Activated naive CD4-positive, alpha-beta T cell treated with anti-CD3 and anti-CD28 coated beads for 36 hours (primary cell): Measurements from ENCODE around the gene HCN2. TPM values are rescaled to one million over a fixed set of nuclear protein-coding genes. Genes with fewer than 3 reads are reported as not detected.

Experiments
- CTCF ChIA-PET: fragments of 350-600 bp; sonication (Branson Sonifier 250); formaldehyde crosslinking; loops from one replicate; lab custom pipeline; 2021; ENCODE audit warnings: antibody characterized with exemption; lab: Charles Lee
- DNase-seq: peaks from one replicate; pipeline ENCODE4 v3.0.0-alpha.2; 2020
- H3K27ac Mint-ChIP-seq: one replicate; pipeline ENCODE4 v1.8.0; 2021; ENCODE audit warnings: mild to moderate bottlenecking, mixed read lengths
- H3K27me3 Mint-ChIP-seq: one replicate; pipeline ENCODE4 v1.8.0; 2021; ENCODE audit warnings: low read depth, mixed read lengths
- H3K36me3 Mint-ChIP-seq: one replicate; pipeline ENCODE4 v1.8.0; 2021; ENCODE audit warnings: low read depth, mixed read lengths
- H3K4me1 Mint-ChIP-seq: one replicate; pipeline ENCODE4 v1.8.0; 2021; ENCODE audit warnings: low read depth, mixed read lengths
- H3K4me3 Mint-ChIP-seq: one replicate; pipeline ENCODE4 v1.8.0; 2021; ENCODE audit warnings: mild to moderate bottlenecking, moderate library complexity, mixed read lengths
- H3K9me3 Mint-ChIP-seq: one replicate; pipeline ENCODE4 v1.8.0; 2021; ENCODE audit warnings: mixed read lengths
- intact Hi-C: fragments of 100-400 bp; cut with micrococcal nuclease; formaldehyde crosslinking; loops from one replicate; pipeline ENCODE4 v1.15.1; 2023
- total RNA-seq, 2 experiments: library from RNA; stranded (reverse); gene quantifications; one replicate each; pipeline ENCODE4 v1.2.3, GENCODE V29; 2021

The HCN2 gene
- total RNA-seq, 2 experiments from 2014 or later: 0.41 to 0.49 TPM

- CTCF ChIA-PET: interaction anchor here (1.0 to 1.2 kb wide), 2 partner anchors 14 to 70 kb away, joined by 3 to 8 read pairs; no protein-coding TSS in a partner anchor
- H3K4me3 Mint-ChIP-seq: peak overlapping the region; percentile 80
- H3K9me3 Mint-ChIP-seq: no peaks in the 10 kb centered on the region
- H3K36me3 Mint-ChIP-seq: peaks cover 22% of the 10 kb centered on the region
- H3K27me3 Mint-ChIP-seq: no peaks in the 10 kb centered on the region
- intact Hi-C loops: loop anchor here (1.0 to 5.0 kb wide), 7 partner anchors 17 to 744 kb away; partner anchors contain the start of genes BSG, CDC34, CIRBP and DAZAP1
- H3K27ac Mint-ChIP-seq: peak overlapping the region; percentile 85
- DNase-seq: no peak
- H3K4me1 Mint-ChIP-seq: peaks cover 35% of the 10 kb centered on the region
Observed at GRCh38 chr19:663682-664117, 74.0 kb downstream of the HCN2 start.

GRCh38 chr19:664913-665443 lies 75.3 kb downstream of the HCN2 start:
- Mint-ChIP-seq H3K4me1 (peaks cover 25% of the 10 kb centered on the region), H3K4me3 (peak overlapping the region; percentile 80), H3K27ac (no peak overlapping the region), H3K9me3 (no peaks in the 10 kb centered on the region), H3K27me3 (no peaks in the 10 kb centered on the region), H3K36me3 (peaks cover 17% of the 10 kb centered on the region)
- intact Hi-C loops: loop anchor here (1.0 to 5.0 kb wide), 6 partner anchors 69 to 742 kb away; partner anchors contain the start of genes CDC34, CIRBP, DAZAP1 and RNU6-2
- CTCF ChIA-PET: interaction anchor here (0.6 to 0.8 kb wide), 2 partner anchors 81 to 93 kb away, joined by 3 read pairs; no protein-coding TSS in a partner anchor
- peak; percentile 87 for DNase-seq

Other genes starting within 250 kb of the HCN2 start
- 10 to 100 TPM; 19.4 to 20.4 TPM for gene MIER2, start 245.1 kb upstream of the HCN2 start, total RNA-seq
- under 1 TPM; 0.10 to 0.12 TPM for gene C2CD4C, start 180.7 kb upstream of the HCN2 start, total RNA-seq
- gene SHC2, start 128.8 kb upstream of the HCN2 start, total RNA-seq: not detected
- under 1 TPM; 0.24 to 0.37 TPM for gene MADCAM1, start 93.4 kb upstream of the HCN2 start, total RNA-seq
- gene TPGS1, start 82.4 kb upstream of the HCN2 start, total RNA-seq: 1 to 10 TPM; 4.2 to 5.1 TPM
- gene CDC34, start 58.1 kb upstream of the HCN2 start, total RNA-seq: 10 to 100 TPM; 42.1 to 42.5 TPM
- gene GZMM, start 45.8 kb upstream of the HCN2 start, total RNA-seq: 10 to 100 TPM; 20.7 TPM
- gene BSG, start 17.3 kb upstream of the HCN2 start, total RNA-seq: 100 to 1,000 TPM; 160 to 161 TPM
- 10 to 100 TPM; 63.8 to 65.6 TPM for gene POLRMT, start 43.7 kb downstream of the HCN2 start, total RNA-seq
- not detected for gene FGF22, start 50.0 kb downstream of the HCN2 start, total RNA-seq
- 100 to 1,000 TPM in 1 of 2 experiments, 10 to 100 TPM in 1; 99.5 to 108 TPM for gene RNF126, start 73.3 kb downstream of the HCN2 start, total RNA-seq
- 1 to 10 TPM; 9.3 to 9.8 TPM for gene FSTL3, start 86.5 kb downstream of the HCN2 start, total RNA-seq
- not detected for gene PRSS57, start 105.6 kb downstream of the HCN2 start, total RNA-seq
- gene PALM, start 119.1 kb downstream of the HCN2 start, total RNA-seq: 1 to 10 TPM in 1 of 2 experiments, under 1 TPM in 1; 0.84 to 1.0 TPM
- not detected for gene MISP, start 161.2 kb downstream of the HCN2 start, total RNA-seq
- 100 to 1,000 TPM; 510 to 532 TPM for gene PTBP1, start 207.6 kb downstream of the HCN2 start, total RNA-seq
- gene PLPPR3, start 232.1 kb downstream of the HCN2 start, total RNA-seq: not detected
- gene AZU1, start 238.0 kb downstream of the HCN2 start, total RNA-seq: not detected